Neural cell (in vitro differentiated cells): ENCODE measurements around the gene ASIC2. TPM values are rescaled to one million over a fixed set of nuclear protein-coding genes. Genes with fewer than 3 reads are reported as not detected.

Source experiments
- H2AFZ ChIP-seq: fragments of 200-600, 300-800 bp; sonication (generic), shearing (Covaris generic); 2 replicates; pipeline ENCODE4 v1.6.0; 2014; ENCODE audit warnings: low read depth, mild to moderate bottlenecking, antibody characterized with exemption, low read length, moderate library complexity
- H3F3A ChIP-seq: fragments of 200-600 bp; shearing (Covaris generic); 2 replicates; pipeline ENCODE4 v1.6.1; 2016; ENCODE audit warnings: mild to moderate bottlenecking, moderate library complexity, mixed read lengths, antibody characterized with exemption, low read length; ENCODE audit not compliant: insufficient read depth, poor library complexity, severe bottlenecking
- H3K27ac ChIP-seq: fragments of 200-600, 300-800 bp; sonication (generic), shearing (Covaris generic); 2 replicates; pipeline ENCODE4 v1.5.1; 2014; ENCODE audit warnings: mild to moderate bottlenecking, low read length, moderate library complexity
- H3K27me3 ChIP-seq: fragments of 300-800, 200-600 bp; sonication (generic), shearing (Covaris generic); 2 replicates; pipeline ENCODE4 v1.6.0; 2014; ENCODE audit warnings: mild to moderate bottlenecking, low read depth, low read length, moderate library complexity; ENCODE audit not compliant: insufficient read depth
- H3K36me3 ChIP-seq: fragments of 300-800, 200-600 bp; sonication (generic), shearing (Covaris generic); 2 replicates; pipeline ENCODE4 v1.5.1; 2014; ENCODE audit warnings: mild to moderate bottlenecking, antibody characterized with exemption, low read length, moderate library complexity; ENCODE audit not compliant: insufficient read depth
- H3K4me2 ChIP-seq: fragments of 300-800, 200-600 bp; sonication (generic), shearing (Covaris generic); 2 replicates; pipeline ENCODE4 v1.6.0; 2014; ENCODE audit warnings: mild to moderate bottlenecking, low read length
- H3K4me3 ChIP-seq: fragments of 300-800, 200-600 bp; sonication (generic), shearing (Covaris generic); 2 replicates; pipeline ENCODE4 v1.5.1; 2014; ENCODE audit warnings: mild to moderate bottlenecking, low read length, moderate library complexity
- H3K79me2 ChIP-seq: fragments of 200-600 bp; shearing (Covaris generic); replicated peaks from 2 replicates; pipeline ENCODE4 v1.6.0; 2014; ENCODE audit warnings: mild to moderate bottlenecking, low read length, moderate library complexity; ENCODE audit not compliant: insufficient read depth
- H3K9ac ChIP-seq: fragments of 300-800, 200-600 bp; sonication (generic), shearing (Covaris generic); 2 replicates; pipeline ENCODE4 v1.6.1; 2016; ENCODE audit warnings: mild to moderate bottlenecking, low read length, mixed read lengths
- H3K9me2 ChIP-seq: fragments of 200-600 bp; shearing (Covaris generic); 2 replicates; pipeline ENCODE4 v1.6.1; 2016; ENCODE audit warnings: mild to moderate bottlenecking, low read length, mixed read lengths; ENCODE audit not compliant: insufficient read depth
- H3K9me3 ChIP-seq: fragments of 200-600, 300-800 bp; sonication (generic), shearing (Covaris generic); 2 replicates; pipeline ENCODE4 v1.6.1; 2016; ENCODE audit warnings: mild to moderate bottlenecking, mixed run types, low read length, moderate library complexity, mixed read lengths
- H4K20me1 ChIP-seq: fragments of 200-600 bp; shearing (Covaris generic); 2 replicates; pipeline ENCODE4 v1.6.1; 2016; ENCODE audit warnings: mild to moderate bottlenecking, mixed run types; ENCODE audit not compliant: insufficient read depth
- EP300 ChIP-seq: fragments of 450-650 bp; conservative IDR thresholded peaks from 2 replicates; pipeline ENCODE4 v1.6.1; 2014; ENCODE audit warnings: antibody characterized with exemption, mild to moderate bottlenecking, moderate library complexity; ENCODE audit not compliant: poor library complexity, severe bottlenecking
- EZH2 ChIP-seq: fragments of 200-600, 300-800 bp; shearing (Covaris generic), sonication (generic); IDR thresholded peaks from 2 replicates; pipeline ENCODE4 v1.6.1; 2014; ENCODE audit warnings: antibody characterized with exemption, low read length, borderline replicate concordance, mild to moderate bottlenecking; ENCODE audit not compliant: insufficient read depth, poor library complexity, severe bottlenecking
- MXI1 ChIP-seq: fragments of 450-650 bp; conservative IDR thresholded peaks from 2 replicates; pipeline ENCODE4 v1.6.1; 2014; ENCODE audit warnings: antibody characterized with exemption, mild to moderate bottlenecking; ENCODE audit not compliant: poor library complexity, severe bottlenecking
- POLR2AphosphoS5 ChIP-seq: IDR thresholded peaks from 2 replicates; pipeline ENCODE4 v1.6.1; 2012
- RAD21 ChIP-seq: fragments of 450-650 bp; conservative IDR thresholded peaks from 2 replicates; pipeline ENCODE4 v1.6.1; 2014; ENCODE audit warnings: antibody characterized with exemption, mild to moderate bottlenecking, moderate library complexity
- SMC3 ChIP-seq: fragments of 450-650 bp; conservative IDR thresholded peaks from 2 replicates; pipeline ENCODE4 v1.6.1; 2014; ENCODE audit warnings: antibody characterized with exemption, mild to moderate bottlenecking, moderate library complexity; ENCODE audit not compliant: poor library complexity
- TAF1 ChIP-seq: IDR thresholded peaks from 2 replicates; pipeline ENCODE4 v1.6.1; 2012; ENCODE audit warnings: low read depth
- polyA plus RNA-seq: library from polyadenylated mRNA; depleted of rRNA; stranded (reverse); fragments of >200 nt; gene quantifications from 2 replicates; pipeline ENCODE4 v1.2.3, GENCODE V29; 2014
- TF ChIP-seq, protein P1 (sequence below): fragments of 450-650 bp; IDR thresholded peaks from 2 replicates; pipeline ENCODE4 v1.5.1; 2014; ENCODE audit warnings: antibody characterized with exemption, mild to moderate bottlenecking, moderate library complexity; ENCODE audit not compliant: poor library complexity, severe bottlenecking
- TF ChIP-seq, protein P2 (sequence below): IDR thresholded peaks from 2 replicates; pipeline ENCODE4 v1.6.1; 2012; ENCODE audit warnings: borderline replicate concordance

Gene ASIC2
- polyA plus RNA-seq, 1 donor from 2014 or later = 2.4 TPM

DNA sequence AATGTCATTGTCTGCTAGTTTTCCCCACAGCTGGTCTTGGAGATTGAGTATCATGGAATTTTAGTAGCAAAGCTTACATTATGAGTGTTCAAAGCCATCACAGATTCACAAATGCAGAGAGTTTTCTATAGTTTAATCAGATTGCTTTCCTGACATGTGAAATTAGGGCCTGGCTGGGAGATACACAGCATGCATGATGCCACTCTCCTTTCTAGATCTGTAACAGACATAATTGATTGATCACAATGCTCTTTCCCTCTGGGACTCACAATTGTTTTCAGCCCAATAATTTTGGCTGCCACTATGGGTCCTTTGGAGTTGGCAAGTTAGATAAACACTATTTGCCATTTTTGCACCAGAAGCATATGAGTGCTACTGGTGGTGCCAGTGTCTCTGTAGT lies 168.9 kb downstream of the ASIC2 start:
- H3K9ac ChIP-seq = no peak overlapping the region
- H3K9me3 ChIP-seq = no peaks in the 10 kb centered on the region
- no peak overlapping the region for H3K4me2 ChIP-seq
- no peaks in the 10 kb centered on the region for H3F3A ChIP-seq
- H3K27me3 ChIP-seq = no peaks in the 10 kb centered on the region
- H2AFZ ChIP-seq = no peak overlapping the region
- no peaks in the 10 kb centered on the region for H3K79me2 ChIP-seq
- H3K4me3 ChIP-seq = no peak overlapping the region
- TF ChIP-seq, protein P1, sequence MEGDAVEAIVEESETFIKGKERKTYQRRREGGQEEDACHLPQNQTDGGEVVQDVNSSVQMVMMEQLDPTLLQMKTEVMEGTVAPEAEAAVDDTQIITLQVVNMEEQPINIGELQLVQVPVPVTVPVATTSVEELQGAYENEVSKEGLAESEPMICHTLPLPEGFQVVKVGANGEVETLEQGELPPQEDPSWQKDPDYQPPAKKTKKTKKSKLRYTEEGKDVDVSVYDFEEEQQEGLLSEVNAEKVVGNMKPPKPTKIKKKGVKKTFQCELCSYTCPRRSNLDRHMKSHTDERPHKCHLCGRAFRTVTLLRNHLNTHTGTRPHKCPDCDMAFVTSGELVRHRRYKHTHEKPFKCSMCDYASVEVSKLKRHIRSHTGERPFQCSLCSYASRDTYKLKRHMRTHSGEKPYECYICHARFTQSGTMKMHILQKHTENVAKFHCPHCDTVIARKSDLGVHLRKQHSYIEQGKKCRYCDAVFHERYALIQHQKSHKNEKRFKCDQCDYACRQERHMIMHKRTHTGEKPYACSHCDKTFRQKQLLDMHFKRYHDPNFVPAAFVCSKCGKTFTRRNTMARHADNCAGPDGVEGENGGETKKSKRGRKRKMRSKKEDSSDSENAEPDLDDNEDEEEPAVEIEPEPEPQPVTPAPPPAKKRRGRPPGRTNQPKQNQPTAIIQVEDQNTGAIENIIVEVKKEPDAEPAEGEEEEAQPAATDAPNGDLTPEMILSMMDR = no peak
- TF ChIP-seq RAD21 (no peak), EZH2 (no peak), MXI1 (no peak), POLR2AphosphoS5 (no peak), TAF1 (no peak), SMC3 (no peak), EP300 (no peak)
- TF ChIP-seq, protein P2, sequence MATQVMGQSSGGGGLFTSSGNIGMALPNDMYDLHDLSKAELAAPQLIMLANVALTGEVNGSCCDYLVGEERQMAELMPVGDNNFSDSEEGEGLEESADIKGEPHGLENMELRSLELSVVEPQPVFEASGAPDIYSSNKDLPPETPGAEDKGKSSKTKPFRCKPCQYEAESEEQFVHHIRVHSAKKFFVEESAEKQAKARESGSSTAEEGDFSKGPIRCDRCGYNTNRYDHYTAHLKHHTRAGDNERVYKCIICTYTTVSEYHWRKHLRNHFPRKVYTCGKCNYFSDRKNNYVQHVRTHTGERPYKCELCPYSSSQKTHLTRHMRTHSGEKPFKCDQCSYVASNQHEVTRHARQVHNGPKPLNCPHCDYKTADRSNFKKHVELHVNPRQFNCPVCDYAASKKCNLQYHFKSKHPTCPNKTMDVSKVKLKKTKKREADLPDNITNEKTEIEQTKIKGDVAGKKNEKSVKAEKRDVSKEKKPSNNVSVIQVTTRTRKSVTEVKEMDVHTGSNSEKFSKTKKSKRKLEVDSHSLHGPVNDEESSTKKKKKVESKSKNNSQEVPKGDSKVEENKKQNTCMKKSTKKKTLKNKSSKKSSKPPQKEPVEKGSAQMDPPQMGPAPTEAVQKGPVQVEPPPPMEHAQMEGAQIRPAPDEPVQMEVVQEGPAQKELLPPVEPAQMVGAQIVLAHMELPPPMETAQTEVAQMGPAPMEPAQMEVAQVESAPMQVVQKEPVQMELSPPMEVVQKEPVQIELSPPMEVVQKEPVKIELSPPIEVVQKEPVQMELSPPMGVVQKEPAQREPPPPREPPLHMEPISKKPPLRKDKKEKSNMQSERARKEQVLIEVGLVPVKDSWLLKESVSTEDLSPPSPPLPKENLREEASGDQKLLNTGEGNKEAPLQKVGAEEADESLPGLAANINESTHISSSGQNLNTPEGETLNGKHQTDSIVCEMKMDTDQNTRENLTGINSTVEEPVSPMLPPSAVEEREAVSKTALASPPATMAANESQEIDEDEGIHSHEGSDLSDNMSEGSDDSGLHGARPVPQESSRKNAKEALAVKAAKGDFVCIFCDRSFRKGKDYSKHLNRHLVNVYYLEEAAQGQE = no peak
- H3K27ac ChIP-seq = no peak overlapping the region
- no peaks in the 10 kb centered on the region for H3K36me3 ChIP-seq
- no peaks in the 10 kb centered on the region for H3K9me2 ChIP-seq
- H4K20me1 ChIP-seq = no peaks in the 10 kb centered on the region

DNA sequence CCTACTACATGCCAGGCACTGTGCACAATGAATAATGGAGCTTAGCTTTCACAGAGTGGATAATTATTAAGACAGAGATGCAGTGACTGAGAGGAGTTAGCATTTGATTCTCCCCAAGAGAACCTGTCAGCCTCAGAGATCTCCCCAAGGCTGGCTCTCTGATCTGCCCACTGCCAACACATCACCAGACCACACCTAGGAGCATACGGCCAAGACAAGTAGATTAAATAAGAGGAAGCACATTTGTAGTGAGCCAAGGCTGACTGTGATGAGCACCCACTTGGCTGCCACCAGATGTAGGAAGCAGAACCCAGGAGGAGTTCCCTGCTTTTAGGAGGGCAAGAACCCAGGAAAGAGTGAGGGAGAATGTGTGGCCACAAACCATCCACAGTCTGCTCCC lies 171.3 kb downstream of the ASIC2 start:
- H3K9me2 ChIP-seq = no peaks in the 10 kb centered on the region

More for the DNA sequence above, 171.3 kb downstream of the ASIC2 start:
- H3F3A ChIP-seq = no peaks in the 10 kb centered on the region
- no peaks in the 10 kb centered on the region for H4K20me1 ChIP-seq
- H3K27ac ChIP-seq = no peak overlapping the region
- TF ChIP-seq EZH2 (no peak), MXI1 (no peak), SMC3 (no peak), TAF1 (no peak), RAD21 (no peak), EP300 (no peak), POLR2AphosphoS5 (no peak)
- TF ChIP-seq, protein P1 = no peak
- TF ChIP-seq, protein P2 = no peak
- no peaks in the 10 kb centered on the region for H3K79me2 ChIP-seq
- no peaks in the 10 kb centered on the region for H3K27me3 ChIP-seq
- no peak overlapping the region for H3K9ac ChIP-seq
- H3K9me3 ChIP-seq = no peaks in the 10 kb centered on the region
- no peaks in the 10 kb centered on the region for H3K36me3 ChIP-seq
- H3K4me3 ChIP-seq = no peak overlapping the region
- no peak overlapping the region for H2AFZ ChIP-seq
- no peak overlapping the region for H3K4me2 ChIP-seq
